Activated CD4-positive, alpha-beta T cell treated with anti-CD3 and anti-CD28 coated beads, Interleukin-2, amount 50 U/mL, for 4 hours (primary cell): ENCODE measurements around the gene LNPK.
"Not testable (repeated sequence)": the region's sequence is repeated elsewhere in the genome, so short reads cannot be mapped to it uniquely, and the experiment has no call there.

Experiments used
- DNase-seq, 2 experiments: peaks; one replicate each; pipeline ENCODE4 v3.0.0-alpha.2; 2020

LNPK gene

DNA sequence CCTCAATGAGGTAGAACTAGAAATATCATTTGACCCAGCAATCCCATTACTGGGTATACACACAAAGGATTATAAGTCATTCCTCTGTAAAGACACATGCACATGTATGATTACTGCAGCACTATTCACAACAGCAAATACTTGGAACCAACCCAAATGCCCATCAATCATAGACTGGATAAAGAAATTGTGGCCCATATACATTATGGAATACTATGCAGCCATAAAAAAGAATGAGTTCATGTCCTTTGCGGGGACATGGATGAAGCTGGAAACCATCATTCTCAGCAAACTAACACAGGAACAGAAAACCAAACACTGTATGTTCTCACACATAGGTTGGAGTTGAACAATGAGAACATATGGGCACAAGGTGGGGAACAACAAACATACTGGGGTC is 106.1 kb downstream of the LNPK start:
- DNase-seq, result not testable (repeated sequence)

DNA sequence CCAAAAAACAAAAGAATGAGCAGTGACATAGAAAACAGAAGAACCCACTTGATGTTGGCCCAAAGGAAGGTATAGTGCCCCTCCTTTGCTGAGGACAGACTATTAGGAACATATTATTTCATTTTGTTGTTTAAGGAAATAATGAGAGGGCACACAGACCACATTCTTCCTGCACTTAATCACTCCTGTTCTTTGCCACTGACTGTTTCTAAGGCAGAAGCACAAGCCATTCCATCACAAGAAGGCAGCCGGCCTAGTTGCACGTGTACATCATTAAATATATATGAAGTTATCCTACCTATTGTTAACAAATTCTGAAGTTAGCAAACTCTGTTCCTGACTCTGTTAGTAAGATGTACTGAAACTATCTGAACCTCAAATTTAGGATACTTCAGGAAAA is 110.0 kb downstream of the LNPK start:
- no peak for DNase-seq

DNA sequence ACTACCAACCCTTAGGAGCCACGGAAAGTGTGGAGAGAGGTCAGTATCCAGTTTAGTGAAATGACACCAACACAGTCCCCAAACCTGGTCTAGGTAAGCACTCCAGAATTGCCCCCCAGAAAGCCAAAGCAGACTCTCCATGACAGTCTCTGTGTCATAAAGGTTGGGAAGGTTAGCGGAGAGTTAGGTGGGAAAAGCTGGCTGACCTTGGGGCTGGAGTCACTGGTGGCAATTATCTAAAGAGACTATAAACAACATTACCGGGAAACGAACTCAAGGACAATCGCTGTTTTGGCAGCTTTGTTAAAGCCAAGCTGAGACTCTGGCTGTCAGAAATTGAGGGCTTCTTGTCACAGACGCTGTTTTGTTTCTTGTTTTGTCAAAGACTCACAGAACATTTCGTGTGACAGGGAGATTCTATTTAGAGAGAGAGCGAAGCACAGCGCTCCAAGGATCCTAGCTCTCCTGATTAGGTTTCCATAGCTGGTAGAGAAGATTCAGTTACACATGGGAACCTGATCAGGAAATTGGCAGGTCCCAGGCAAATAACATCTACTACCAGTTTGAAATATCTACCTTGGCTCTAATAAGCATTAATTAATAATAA is 111.3 kb downstream of the LNPK start:
- DNase-seq, result no peak

DNA sequence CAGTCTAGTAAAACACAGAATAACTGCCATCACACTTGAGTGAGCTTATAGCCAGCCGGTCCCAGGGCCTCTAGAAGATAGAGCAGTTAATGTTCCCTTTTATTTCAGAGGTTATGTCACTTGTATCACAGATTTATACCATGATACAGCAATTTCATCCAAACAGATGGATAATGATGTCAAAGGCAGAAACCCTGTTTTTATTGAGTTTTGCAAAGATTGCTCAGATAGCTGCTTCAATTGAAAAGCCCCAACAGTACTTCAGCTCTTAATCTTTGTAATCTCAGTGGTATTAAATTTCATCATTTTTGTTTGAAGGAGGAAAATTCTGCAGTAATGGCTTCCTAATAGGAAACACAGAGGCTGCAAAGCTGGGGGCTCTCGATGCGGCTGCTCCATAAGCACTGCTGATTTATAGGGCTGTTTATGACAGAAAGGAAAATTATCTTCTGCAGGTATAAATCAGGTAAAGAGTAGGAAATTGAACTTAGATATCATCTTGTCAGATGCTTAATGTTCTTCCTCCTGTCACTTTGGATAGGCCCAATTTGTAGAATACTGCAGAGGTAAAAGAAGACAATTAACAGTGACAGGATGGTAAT is 112.3 kb downstream of the LNPK start:
- DNase-seq, result no peak

DNA sequence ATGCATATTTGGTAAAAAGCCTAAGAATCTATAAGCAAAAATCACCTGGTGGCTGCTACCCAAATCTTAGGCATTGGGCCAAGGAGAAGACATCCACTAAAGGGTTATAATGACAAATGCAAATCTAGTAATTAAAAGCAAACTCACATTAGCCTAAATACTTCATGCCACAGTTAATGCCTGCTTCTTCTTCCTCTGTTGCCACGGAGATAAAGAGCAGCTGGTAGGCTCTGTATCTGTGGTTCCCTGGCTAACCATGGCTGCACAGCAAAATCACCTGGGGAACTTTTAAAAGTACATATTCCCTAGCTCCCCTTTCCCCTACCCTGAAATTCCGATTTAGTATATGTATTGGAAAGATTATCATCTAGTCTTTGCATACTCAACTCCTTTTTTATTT is 114.3 kb downstream of the LNPK start:
- no peak for DNase-seq

DNA sequence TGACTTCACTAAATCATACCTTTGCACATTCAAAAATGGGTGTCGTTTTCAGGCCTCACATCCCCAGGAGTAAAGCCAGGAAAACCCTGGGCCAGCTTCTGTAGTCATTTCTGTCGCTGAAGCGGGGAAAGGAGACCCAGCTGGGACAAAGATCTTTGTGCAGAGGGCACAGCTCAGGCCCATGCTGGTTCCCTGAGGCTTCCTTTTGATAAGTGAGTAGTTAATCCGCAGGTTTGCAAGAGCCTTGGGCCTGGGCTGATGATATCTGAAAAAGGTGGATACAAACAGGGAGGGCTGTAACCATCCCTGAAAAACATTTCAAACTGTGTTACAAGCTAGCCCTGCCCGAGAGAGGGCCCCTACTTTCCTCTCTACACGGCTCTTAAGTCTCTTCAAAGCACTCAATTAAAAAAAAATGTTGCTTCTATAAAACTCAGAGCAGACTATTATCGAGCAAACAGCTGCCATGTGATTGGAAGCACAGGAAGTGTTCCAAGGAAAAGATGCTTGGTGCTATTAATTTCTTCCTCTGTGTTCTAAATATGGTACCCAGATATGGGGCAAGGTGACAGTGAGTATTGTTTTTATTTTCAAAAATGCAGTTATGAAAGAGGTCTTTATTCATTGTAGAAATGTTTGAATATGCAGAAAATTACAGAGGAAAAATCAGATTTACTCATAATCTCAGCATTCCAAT is 117.2 kb downstream of the LNPK start:
- no peak for DNase-seq

DNA sequence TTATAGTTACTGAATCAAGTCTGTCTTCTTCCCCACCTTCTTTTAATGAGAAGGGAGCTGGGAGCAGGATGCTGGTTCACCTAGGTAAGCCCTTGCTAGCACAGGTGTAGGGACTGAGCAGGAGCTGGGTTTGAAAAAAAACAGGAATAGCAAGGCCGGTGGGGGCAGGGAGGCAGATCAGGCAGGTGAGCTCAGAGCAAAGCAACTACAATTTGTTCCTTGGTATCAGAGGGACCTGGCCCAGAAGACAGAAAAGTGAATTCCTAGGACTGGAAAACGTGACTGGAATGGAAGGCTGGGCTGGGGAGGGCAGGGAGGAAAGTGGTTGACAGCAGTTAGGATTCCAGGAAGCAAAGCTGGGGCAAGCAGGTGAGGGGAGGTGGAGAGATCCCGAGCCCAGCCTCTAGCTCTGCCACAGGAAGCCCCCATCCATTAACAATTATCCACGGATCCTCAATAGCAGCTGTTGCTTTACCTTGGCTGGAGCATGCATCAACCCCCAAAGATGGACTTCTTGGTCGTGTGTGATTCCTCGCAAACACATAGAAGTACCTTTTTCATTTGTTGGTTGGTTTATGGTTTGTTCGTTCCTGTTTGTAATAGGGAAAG is 118.4 kb downstream of the LNPK start:
- no peak for DNase-seq

DNA sequence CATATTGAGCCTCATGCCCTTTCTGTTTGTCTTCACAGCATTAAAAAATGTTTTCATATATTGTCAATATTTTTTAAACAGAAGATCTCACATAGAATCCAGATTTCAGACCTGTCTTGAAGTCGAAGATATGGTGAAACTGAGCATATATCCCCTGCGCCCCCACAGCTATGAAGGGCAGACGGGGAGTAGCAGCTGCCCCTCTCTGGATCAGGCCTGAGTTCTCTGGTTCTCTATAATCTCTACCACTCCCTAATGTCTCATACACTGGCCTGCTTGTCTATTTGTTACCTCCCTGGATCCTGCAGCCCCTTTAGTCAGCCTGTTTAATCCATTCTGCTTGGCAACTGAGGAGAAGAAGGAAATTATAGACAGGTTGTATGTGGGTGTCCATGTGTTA is 122.4 kb downstream of the LNPK start:
- no peak for DNase-seq

DNA sequence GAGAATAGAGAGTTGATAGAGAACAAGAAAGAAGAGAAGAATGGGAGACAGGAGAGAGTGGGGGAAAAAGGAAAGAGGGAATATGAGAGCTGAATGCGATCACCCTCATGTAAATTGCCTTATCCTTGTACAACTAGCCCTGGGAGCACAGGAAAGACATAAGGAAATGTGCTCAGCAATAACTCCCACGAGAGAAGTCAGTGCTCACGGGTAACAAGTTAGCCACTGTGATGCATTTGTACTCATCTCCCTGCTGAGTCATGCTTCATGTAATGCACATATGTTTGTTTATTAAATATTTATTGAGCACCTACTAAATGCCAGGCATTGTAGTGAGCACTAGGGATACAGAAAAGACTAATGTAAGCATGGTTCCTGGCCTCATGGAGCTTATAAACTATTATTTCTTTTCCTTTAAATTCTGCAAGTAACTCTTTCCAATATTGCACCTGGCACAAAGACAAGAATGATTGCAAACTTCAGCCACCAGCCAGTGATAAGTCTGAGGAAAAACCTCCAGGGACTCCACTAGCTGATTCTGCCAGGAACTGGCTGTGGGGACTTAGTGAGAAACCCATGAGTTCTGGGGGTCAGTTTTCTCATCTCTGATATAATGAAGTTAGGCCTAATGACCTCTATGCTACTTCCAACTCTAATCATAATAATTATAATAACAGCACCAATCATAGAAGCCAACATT is 124.1 kb downstream of the LNPK start:
- no peak for DNase-seq

DNA sequence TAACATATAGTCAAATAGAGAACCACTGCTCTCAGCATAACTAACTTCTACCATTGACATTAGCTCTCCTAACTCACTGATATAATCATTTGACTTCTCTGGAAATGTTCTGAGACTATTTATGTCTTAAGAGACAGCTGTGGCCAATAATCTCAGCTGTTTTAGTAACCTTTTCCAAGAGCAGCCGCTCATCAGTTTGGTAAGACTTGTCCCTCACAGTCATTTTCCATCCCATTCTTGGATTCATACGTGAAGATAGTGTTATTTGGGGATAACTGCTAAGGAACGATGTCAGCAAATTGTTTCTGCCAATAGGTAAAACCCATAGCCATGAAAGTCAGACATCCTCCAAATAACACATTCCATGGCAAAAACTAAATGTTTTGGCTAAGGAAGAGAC is 127.8 kb downstream of the LNPK start:
- no peak for DNase-seq
